Ovary (tissue), 9 donors: Measurements from ENCODE around the gene KCNMA1. TPM values are rescaled to one million over a fixed set of nuclear protein-coding genes. Genes with fewer than 3 reads are reported as not detected.

Experiments
- DNase-seq, 5 donors: peaks; one replicate each; pipeline ENCODE4 v3.0.0-alpha.2; 2019 to 2020
- H3K27ac ChIP-seq, 2 donors: fragments of 200-600 bp; one replicate each; pipeline versions ENCODE4 v1.5.1 to v1.8.0; 2019 to 2022
- H3K27me3 ChIP-seq: fragments of 200-600 bp; one replicate; pipeline ENCODE4 v1.8.0; 2022
- H3K36me3 ChIP-seq: fragments of 200-600 bp; sonication (generic); one replicate; pipeline ENCODE4 v1.5.1; 2019
- H3K4me1 ChIP-seq: one replicate; pipeline ENCODE4 v1.8.1; 2013; ENCODE audit warnings: mild to moderate bottlenecking, moderate library complexity; ENCODE audit not compliant: insufficient read depth
- H3K4me3 ChIP-seq: fragments of 200-600 bp; sonication (generic); one replicate; pipeline ENCODE4 v1.5.1; 2017
- H3K9me3 ChIP-seq, 2 donors: fragments of 200-600 bp in 1 of 2; sonication (generic) in 1 of 2; one replicate each; pipeline versions ENCODE4 v1.5.1 to v1.8.1; 2013 to 2019; ENCODE audit warnings: mild to moderate bottlenecking in 1 of 2, moderate library complexity in 1 of 2
- CTCF ChIP-seq, 3 donors: fragments of 450-650 bp in 2 of 3; fragments of 200-600 bp in 1 of 3; IDR thresholded peaks; one replicate each; pipeline versions ENCODE4 v1.5.1 to v1.8.0; 2016 to 2022; ENCODE audit warnings: antibody characterized with exemption in 3 of 3, mild to moderate bottlenecking in 1 of 3
- EP300 ChIP-seq: sonication (generic); formaldehyde crosslinking; IDR thresholded peaks from one replicate; pipeline ENCODE4 v1.6.1; 2017; ENCODE audit warnings: antibody characterized with exemption
- POLR2A ChIP-seq: fragments of 450-650 bp; IDR thresholded peaks from one replicate; pipeline ENCODE4 v1.6.1; 2017; ENCODE audit warnings: antibody characterized with exemption, mild to moderate bottlenecking, moderate library complexity
- WGBS, 3 donors: extraction: QIAGEN DNeasy Blood & Tissue Kit in 1 of 3; methylation state at CpG; one replicate each; pipeline versions ENCODE4 v1.1.5 to v1.1.7; 2013 to 2017; 5-methylcytosine and 5-hydroxymethylcytosine counted together
- intact Hi-C, 4 donors: fragments of 100-400 bp; cut with DNase I; formaldehyde crosslinking; loops; one replicate each; pipeline versions ENCODE4 v1.11.0 to v1.15.1; 2022 to 2023
- polyA plus RNA-seq, 2 donors: library from polyadenylated mRNA; stranded (reverse); fragments of 200-250 nt in 1 of 2; fragments of 350-450 nt in 1 of 2; fragmentation: Illumina TruSeq in 1 of 2; extraction: RNeasy Lipid Tissue Mini Kit (QIAGEN cat#74804) in 1 of 2; gene quantifications; one replicate each; pipeline ENCODE4 v1.2.3, GENCODE V29; 2013 to 2014
- total RNA-seq, 7 donors: library from RNA; depleted of rRNA in 2 of 7; stranded (reverse); fragments of >200 nt in 2 of 7; fragmentation: NEBNext Ultra II Directional in 3 of 7; extraction: Animal tissue kit (Norgen Biotek cat#: 25700) in 3 of 7; gene quantifications; one replicate each; pipeline versions ENCODE4 v1.1.0 to v1.2.4, GENCODE V29; 2016 to 2023
- donor health status: DM: no; HTN: no; CAD: no; lungs with moderate emphysema.
- donor health status: DM: no; HTN: no; CAD: no.
- donor health status: Bipolar disorder and iron deficiency.
- donor health status: DM: yes; HTN: yes; CAD: no.
- donor health status: DM: no; HTN: no; CAD: no.
- donor health status: DM: yes; HTN: yes; CAD: no.

KCNMA1 gene
- total and polyA plus RNA-seq, 9 donors = 7.0 to 83.8 (median 25.1) TPM

- H3K27ac ChIP-seq = peak overlapping the region in 1 of 2 donors; percentile 20
- no peak overlapping the region for H3K4me3 ChIP-seq
- intact Hi-C loops = no loop called here
- H3K36me3 ChIP-seq = no peaks in the 10 kb centered on the region
- no peaks in the 10 kb centered on the region for H3K9me3 ChIP-seq
- H3K4me1 ChIP-seq = peaks cover 6% of the 10 kb centered on the region
- WGBS, 3 donors = 10 to 15% (median 12%) methylated on average over 12 of the region's 12 CpGs
- H3K27me3 ChIP-seq = no peaks in the 10 kb centered on the region
- peak; percentile 42 to 80 (median 46) for DNase-seq
- TF ChIP-seq EP300 = no peak
- no peak for TF ChIP-seq POLR2A
- no peak for TF ChIP-seq CTCF (IDR thresholded peaks at IDR 0.05)
Measured at GRCh38 chr10:77084431-77085144, 553.0 kb downstream of the KCNMA1 start.

GRCh38 chr10:77082601-77083252 is 554.9 kb downstream of the KCNMA1 start:
- Histone ChIP-seq H3K27me3 (no peaks in the 10 kb centered on the region), H3K4me3 (no peak overlapping the region), H3K4me1 (peaks cover 6% of the 10 kb centered on the region), H3K9me3 (no peaks in the 10 kb centered on the region), H3K36me3 (no peaks in the 10 kb centered on the region), H3K27ac (no peak overlapping the region)
- TF ChIP-seq POLR2A (no peak), CTCF (IDR thresholded peaks at IDR 0.05) (no peak), EP300 (no peak)
- WGBS, 3 donors = 77 to 81% (median 78%) methylated on average over 7 of the region's 7 CpGs
- DNase-seq = no peak
- intact Hi-C loops = no loop called here

- intact Hi-C loops = no loop called here
- WGBS, 3 donors = 48 to 78% (median 66%) methylated on average over 7 of the region's 7 CpGs
- Histone ChIP-seq H3K27me3 (no peaks in the 10 kb centered on the region), H3K9me3 (no peaks in the 10 kb centered on the region), H3K36me3 (no peaks in the 10 kb centered on the region), H3K4me1 (peaks cover 6% of the 10 kb centered on the region), H3K4me3 (no peak overlapping the region), H3K27ac (no peak overlapping the region)
- TF ChIP-seq EP300 (no peak), CTCF (IDR thresholded peaks at IDR 0.05) (no peak), POLR2A (no peak)
- no peak for DNase-seq
Measured at GRCh38 chr10:77081481-77081891, 556.1 kb downstream of the KCNMA1 start.

- no peaks in the 10 kb centered on the region for H3K27me3 ChIP-seq
- H3K27ac ChIP-seq = no peak overlapping the region
- H3K4me3 ChIP-seq = no peak overlapping the region
- H3K9me3 ChIP-seq = no peaks in the 10 kb centered on the region
- H3K4me1 ChIP-seq = peaks cover 6% of the 10 kb centered on the region
- TF ChIP-seq POLR2A (no peak), EP300 (no peak), CTCF (IDR thresholded peaks at IDR 0.05) (no peak)
- WGBS, 3 donors = 88 to 97% (median 93%) methylated on average over 6 of the region's 6 CpGs
- DNase-seq = no peak
- H3K36me3 ChIP-seq = no peaks in the 10 kb centered on the region
- intact Hi-C loops = no loop called here
Measured at GRCh38 chr10:77080361-77081027, 557.1 kb downstream of the KCNMA1 start.
